ENCODE measurements around the gene GPC3.

The GPC3 gene

GRCh38 chrX:133971586-133971985 lies 13.8 kb downstream of the GPC3 start:
- no peak for DNase-seq (ENCODE audit: extremely low read depth in 1 of 2, low read depth in 1 of 2)

GRCh38 chrX:133970076-133970475 lies 15.3 kb downstream of the GPC3 start:
- DNase-seq (ENCODE audit: extremely low read depth in 1 of 2, low read depth in 1 of 2): no peak

GRCh38 chrX:133969191-133969590 lies 16.2 kb downstream of the GPC3 start:
- no peak for DNase-seq (ENCODE audit: extremely low read depth in 1 of 2, low read depth in 1 of 2)

- DNase-seq (ENCODE audit: extremely low read depth in 1 of 2, low read depth in 1 of 2): no peak
Measured at GRCh38 chrX:133968109-133968508, 17.3 kb downstream of the GPC3 start.

DNA sequence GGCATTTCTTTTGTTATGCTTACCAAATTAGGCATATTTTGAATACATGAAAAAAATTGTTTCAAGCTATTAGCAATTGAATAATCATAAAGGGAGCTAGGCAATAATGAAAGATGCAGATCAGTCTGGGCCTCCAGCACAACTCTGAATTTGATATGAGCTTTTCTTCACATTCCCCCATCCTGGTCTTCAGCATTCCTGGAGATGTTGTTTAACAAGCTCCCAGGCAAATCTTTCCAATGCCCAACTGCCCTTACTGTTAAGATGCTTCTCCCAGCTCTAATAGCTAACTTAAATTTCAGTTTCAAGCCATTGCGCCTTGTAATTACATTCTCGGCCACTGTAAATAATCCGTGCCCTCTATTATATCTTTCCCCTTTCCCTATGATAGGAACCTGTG lies 19.2 kb downstream of the GPC3 start:
- no peak for DNase-seq (ENCODE audit: extremely low read depth in 1 of 2, low read depth in 1 of 2)

- DNase-seq (ENCODE audit: extremely low read depth in 1 of 2, low read depth in 1 of 2): no peak
Measured at GRCh38 chrX:133965321-133965720, 20.1 kb downstream of the GPC3 start.

GRCh38 chrX:133961046-133961445 lies 24.3 kb downstream of the GPC3 start:
- no peak for DNase-seq (ENCODE audit: extremely low read depth in 1 of 2, low read depth in 1 of 2)

DNA sequence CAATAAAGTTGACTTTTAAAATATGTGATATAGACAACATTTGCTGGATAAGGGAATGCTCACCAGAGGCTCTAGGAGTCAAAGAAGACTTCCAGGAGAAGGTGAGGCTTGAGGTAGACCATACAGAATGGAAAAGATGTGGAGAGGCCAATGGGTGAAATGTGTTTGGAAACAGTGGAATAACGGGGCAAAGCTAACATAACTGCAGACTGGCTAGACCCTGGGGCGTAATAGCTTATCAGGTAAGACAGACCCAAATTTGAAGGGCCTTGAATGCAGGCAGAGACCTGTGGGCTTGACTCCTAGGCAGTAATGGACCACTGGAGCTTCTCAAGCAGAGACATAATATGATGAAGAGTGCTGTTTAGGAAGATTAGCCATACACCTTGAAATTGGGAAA lies 25.4 kb downstream of the GPC3 start:
- no peak for DNase-seq (ENCODE audit: extremely low read depth in 1 of 2, low read depth in 1 of 2)

DNA sequence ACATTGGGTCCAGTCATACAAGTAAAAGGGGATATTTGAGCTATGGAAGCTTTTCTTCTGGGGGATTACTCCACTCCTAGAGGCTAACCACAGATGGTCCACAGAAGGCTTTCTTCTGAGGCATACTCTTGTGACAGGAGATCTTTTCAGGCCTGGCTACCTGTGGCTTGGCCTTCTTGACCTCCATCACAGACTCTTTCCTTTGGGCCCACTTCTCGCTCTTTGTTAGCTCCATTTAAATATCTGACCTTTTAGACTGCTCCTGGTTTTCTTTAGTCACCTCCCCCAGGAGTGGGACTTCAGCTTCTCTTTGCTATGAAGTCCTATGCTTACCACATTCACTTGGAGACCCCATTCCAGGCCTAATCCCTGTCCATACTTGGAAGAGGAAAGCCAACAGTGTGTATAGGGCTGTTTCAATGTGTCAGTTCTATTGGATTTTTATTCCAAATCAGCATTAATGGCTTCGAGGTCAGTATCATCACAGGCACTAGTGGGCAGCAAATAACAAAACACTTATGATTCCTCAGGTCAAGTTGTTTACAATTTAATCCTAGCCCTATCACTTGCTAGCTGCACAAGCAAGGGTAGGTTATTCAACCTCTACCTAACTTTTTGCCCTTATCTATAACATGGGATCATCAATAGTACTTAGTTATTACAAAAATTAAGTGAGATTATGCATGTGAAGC lies 26.3 kb downstream of the GPC3 start:
- DNase-seq (ENCODE audit: extremely low read depth in 1 of 2, low read depth in 1 of 2): no peak

GRCh38 chrX:133956570-133957340 lies 28.6 kb downstream of the GPC3 start:
- DNase-seq (ENCODE audit: extremely low read depth in 1 of 2, low read depth in 1 of 2): no peak

- no peak for DNase-seq (ENCODE audit: extremely low read depth in 1 of 2, low read depth in 1 of 2)
Measured at GRCh38 chrX:133953785-133954355, 31.5 kb downstream of the GPC3 start.

DNA sequence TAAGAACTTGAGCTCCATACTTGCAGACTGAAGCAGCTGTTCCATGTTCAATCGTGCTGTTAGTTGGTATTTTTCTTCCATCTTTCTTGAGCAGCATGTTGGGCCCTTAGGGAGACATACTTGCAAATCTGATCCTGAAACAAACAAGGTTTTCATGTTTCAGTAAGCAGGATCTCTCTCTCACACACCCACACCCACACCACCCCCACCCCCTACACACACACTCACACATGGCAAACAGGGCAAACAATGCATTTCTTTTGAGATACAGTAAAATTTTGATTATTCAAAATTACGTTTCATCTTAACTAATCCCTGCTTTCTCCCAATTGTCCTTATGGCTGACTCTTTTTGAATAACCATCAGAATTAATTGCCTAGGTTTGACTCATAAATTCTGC lies 32.3 kb downstream of the GPC3 start:
- no peak for DNase-seq (ENCODE audit: extremely low read depth in 1 of 2, low read depth in 1 of 2)

DNA sequence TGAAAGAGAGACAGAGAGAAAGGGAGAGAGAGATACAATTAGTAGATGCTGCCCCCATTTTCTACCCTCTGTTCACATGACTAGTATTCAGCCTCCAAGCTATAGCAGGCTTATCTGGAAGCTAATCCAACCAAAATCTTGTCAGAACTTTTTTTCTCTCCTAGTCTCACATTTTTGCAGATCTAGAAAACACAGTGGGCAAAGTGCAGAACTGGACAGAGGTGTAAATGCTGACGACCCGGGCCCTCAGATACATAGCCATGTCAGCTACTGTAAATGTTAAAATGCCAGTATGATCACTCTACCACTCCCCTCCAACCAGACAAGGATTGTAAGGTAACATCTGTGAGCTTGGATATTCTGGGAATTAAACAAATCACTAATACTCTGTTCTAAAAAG lies 34.3 kb downstream of the GPC3 start:
- no peak for DNase-seq (ENCODE audit: extremely low read depth in 1 of 2, low read depth in 1 of 2)

- DNase-seq (ENCODE audit: extremely low read depth in 1 of 2, low read depth in 1 of 2): no peak
Measured at GRCh38 chrX:133950214-133950613, 35.2 kb downstream of the GPC3 start.

GRCh38 chrX:133948895-133949294 lies 36.5 kb downstream of the GPC3 start:
- no peak for DNase-seq (ENCODE audit: extremely low read depth in 1 of 2, low read depth in 1 of 2)

DNA sequence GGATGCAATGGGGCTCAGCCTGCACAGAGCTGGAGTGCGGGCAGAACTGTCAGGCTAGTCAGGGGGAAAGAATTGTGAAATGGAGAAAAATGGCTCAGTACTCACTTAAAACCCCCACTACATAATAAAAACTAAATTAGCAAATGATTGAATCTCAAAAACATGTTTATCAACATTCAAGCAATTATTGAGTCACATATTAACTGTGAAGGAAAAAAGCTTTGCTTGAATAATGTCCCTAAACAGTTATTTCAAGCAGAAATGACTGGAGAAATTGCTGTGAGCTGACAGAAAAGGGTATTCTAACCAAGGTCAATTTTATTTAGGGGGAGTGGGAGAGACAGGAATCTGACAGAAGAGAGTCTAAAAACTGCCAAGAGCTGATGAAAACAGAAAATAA lies 37.4 kb downstream of the GPC3 start:
- DNase-seq (ENCODE audit: extremely low read depth in 1 of 2, low read depth in 1 of 2): no peak

- no peak for DNase-seq (ENCODE audit: extremely low read depth in 1 of 2, low read depth in 1 of 2)
Measured at GRCh38 chrX:133947022-133947421, 38.4 kb downstream of the GPC3 start.

- DNase-seq (ENCODE audit: extremely low read depth in 1 of 2, low read depth in 1 of 2): no peak
Measured at GRCh38 chrX:133943507-133943906, 41.9 kb downstream of the GPC3 start.

- DNase-seq (ENCODE audit: extremely low read depth in 1 of 2, low read depth in 1 of 2): no peak
Measured at GRCh38 chrX:133939655-133940302, 45.6 kb downstream of the GPC3 start.

- no peak for DNase-seq (ENCODE audit: extremely low read depth in 1 of 2, low read depth in 1 of 2)
Measured at GRCh38 chrX:133938530-133938929, 46.9 kb downstream of the GPC3 start.

DNA sequence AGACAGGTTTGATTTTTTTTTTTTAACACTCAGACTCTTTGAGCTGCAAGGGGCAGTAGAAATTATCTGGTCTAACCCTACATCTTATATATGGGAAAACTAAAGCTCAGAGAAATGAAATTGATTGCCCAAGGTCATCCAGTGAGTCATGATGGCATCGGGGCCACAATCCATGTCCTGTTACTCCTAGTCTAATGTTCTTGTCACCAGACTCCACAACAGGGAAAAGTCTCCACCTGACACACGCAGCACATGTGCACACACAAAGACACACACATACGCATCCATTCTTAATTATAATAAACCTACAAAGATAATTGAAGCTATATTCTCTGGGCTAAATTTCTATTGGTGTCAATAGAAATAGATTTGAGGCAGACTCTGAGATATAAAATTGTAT lies 48.4 kb downstream of the GPC3 start:
- DNase-seq (ENCODE audit: extremely low read depth in 1 of 2, low read depth in 1 of 2): no peak

GRCh38 chrX:133935076-133935475 lies 50.3 kb downstream of the GPC3 start:
- no peak for DNase-seq (ENCODE audit: extremely low read depth in 1 of 2, low read depth in 1 of 2)

Data from stimulated activated CD8-positive, alpha-beta memory T cell treated with anti-CD3 and anti-CD28 coated beads, Interleukin-7, amount 100 ng/mL, for 48 hours (primary cell).